Measurements from ENCODE around the gene KRTDAP. TPM values are rescaled to one million over a fixed set of nuclear protein-coding genes. Genes with fewer than 3 reads are reported as not detected.

KRTDAP gene
- total RNA-seq, 1 donor from 2014 or later = not detected

GRCh38 chr19:35509018-35509652 is 18.9 kb upstream of the KRTDAP start:
- H3K4me3 ChIP-seq (ENCODE audit: insufficient read depth, low read depth, low read length) = no peak overlapping the region
- DNase-seq (ENCODE audit: low read depth) (no peak), FAIRE-seq (no peak)
- TF ChIP-seq CTCF (IDR thresholded peaks at IDR 0.05; ENCODE audit: insufficient read depth, low read depth, low read length) = no peak
- TF ChIP-seq EZH2 (IDR thresholded peaks at IDR 0.05; ENCODE audit: insufficient read depth, low read length) = no peak
- H3K4me2 ChIP-seq (ENCODE audit: low read length) = no peak overlapping the region
- Mint-ChIP-seq H3K27ac (ENCODE audit: unreplicated experiment) (peak overlapping the region; percentile 82), H3K9me3 (ENCODE audit: unreplicated experiment) (no peaks in the 10 kb centered on the region), H3K36me3 (ENCODE audit: low read depth, unreplicated experiment) (peaks cover 9% of the 10 kb centered on the region), H3K27me3 (ENCODE audit: low read depth, unreplicated experiment) (peaks cover 11% of the 10 kb centered on the region), H3K4me3 (ENCODE audit: unreplicated experiment) (peak overlapping the region; percentile 89), H3K4me1 (ENCODE audit: low read depth, unreplicated experiment) (peaks cover 6% of the 10 kb centered on the region)
- no peak overlapping the region for H3K27ac ChIP-seq (ENCODE audit: low read depth, low read length)
- H2AFZ ChIP-seq (ENCODE audit: low read depth, low read length) = no peak overlapping the region
- no peaks in the 10 kb centered on the region for H4K20me1 ChIP-seq (ENCODE audit: insufficient read depth, low read length)
- peaks cover 62% of the 10 kb centered on the region for H3K27me3 ChIP-seq (ENCODE audit: insufficient read depth, low read length)
- H3K9ac ChIP-seq (ENCODE audit: low read length) = no peak overlapping the region
- H3K9me3 ChIP-seq (ENCODE audit: insufficient read depth, low read depth, low read length) = no peaks in the 10 kb centered on the region
- no peaks in the 10 kb centered on the region for H3K36me3 ChIP-seq (ENCODE audit: insufficient read depth, low read length)
- H3K79me2 ChIP-seq (ENCODE audit: insufficient read depth, low read length) = no peaks in the 10 kb centered on the region
- H3K4me1 ChIP-seq (ENCODE audit: insufficient read depth, low read length) = no peaks in the 10 kb centered on the region

- Histone ChIP-seq H3K79me2 (ENCODE audit: insufficient read depth, low read length) (no peaks in the 10 kb centered on the region), H3K9me3 (ENCODE audit: insufficient read depth, low read depth, low read length) (no peaks in the 10 kb centered on the region), H3K9ac (ENCODE audit: low read length) (no peak overlapping the region), H4K20me1 (ENCODE audit: insufficient read depth, low read length) (no peaks in the 10 kb centered on the region), H2AFZ (ENCODE audit: low read depth, low read length) (no peak overlapping the region), H3K36me3 (ENCODE audit: insufficient read depth, low read length) (no peaks in the 10 kb centered on the region), H3K27ac (ENCODE audit: low read depth, low read length) (no peak overlapping the region), H3K4me2 (ENCODE audit: low read length) (no peak overlapping the region), H3K4me1 (ENCODE audit: insufficient read depth, low read length) (no peaks in the 10 kb centered on the region), H3K27me3 (ENCODE audit: insufficient read depth, low read length) (peaks cover 58% of the 10 kb centered on the region), H3K4me3 (ENCODE audit: insufficient read depth, low read depth, low read length) (no peak overlapping the region)
- H3K9me3 Mint-ChIP-seq (ENCODE audit: unreplicated experiment) = no peaks in the 10 kb centered on the region
- TF ChIP-seq EZH2 (IDR thresholded peaks at IDR 0.05; ENCODE audit: insufficient read depth, low read length) (no peak), CTCF (IDR thresholded peaks at IDR 0.05; ENCODE audit: insufficient read depth, low read depth, low read length) (no peak)
- H3K4me1 Mint-ChIP-seq (ENCODE audit: low read depth, unreplicated experiment) = peaks cover 6% of the 10 kb centered on the region
- no peak for FAIRE-seq
- H3K27ac Mint-ChIP-seq (ENCODE audit: unreplicated experiment) = no peak overlapping the region
- no peak for DNase-seq (ENCODE audit: low read depth)
- peak overlapping the region; percentile 89 for H3K4me3 Mint-ChIP-seq (ENCODE audit: unreplicated experiment)
- peaks cover 10% of the 10 kb centered on the region for H3K36me3 Mint-ChIP-seq (ENCODE audit: low read depth, unreplicated experiment)
- H3K27me3 Mint-ChIP-seq (ENCODE audit: low read depth, unreplicated experiment) = peaks cover 10% of the 10 kb centered on the region
These were observed 17.9 kb upstream of the KRTDAP start for GRCh38 chr19:35508129-35508528.

- no peak overlapping the region for H3K9ac ChIP-seq (ENCODE audit: low read length)
- Mint-ChIP-seq H3K9me3 (ENCODE audit: unreplicated experiment) (no peaks in the 10 kb centered on the region), H3K27ac (ENCODE audit: unreplicated experiment) (no peak overlapping the region), H3K4me3 (ENCODE audit: unreplicated experiment) (peak overlapping the region; percentile 8), H3K27me3 (ENCODE audit: low read depth, unreplicated experiment) (peaks cover 8% of the 10 kb centered on the region), H3K36me3 (ENCODE audit: low read depth, unreplicated experiment) (peaks cover 12% of the 10 kb centered on the region), H3K4me1 (ENCODE audit: low read depth, unreplicated experiment) (peaks cover 6% of the 10 kb centered on the region)
- H3K36me3 ChIP-seq (ENCODE audit: insufficient read depth, low read length) = no peaks in the 10 kb centered on the region
- H3K79me2 ChIP-seq (ENCODE audit: insufficient read depth, low read length) = no peaks in the 10 kb centered on the region
- no peaks in the 10 kb centered on the region for H3K4me1 ChIP-seq (ENCODE audit: insufficient read depth, low read length)
- no peaks in the 10 kb centered on the region for H3K9me3 ChIP-seq (ENCODE audit: insufficient read depth, low read depth, low read length)
- H3K27ac ChIP-seq (ENCODE audit: low read depth, low read length) = no peak overlapping the region
- no peaks in the 10 kb centered on the region for H4K20me1 ChIP-seq (ENCODE audit: insufficient read depth, low read length)
- FAIRE-seq = no peak
- H2AFZ ChIP-seq (ENCODE audit: low read depth, low read length) = no peak overlapping the region
- TF ChIP-seq CTCF (IDR thresholded peaks at IDR 0.05; ENCODE audit: insufficient read depth, low read depth, low read length) (no peak), EZH2 (IDR thresholded peaks at IDR 0.05; ENCODE audit: insufficient read depth, low read length) (no peak)
- no peak overlapping the region for H3K4me3 ChIP-seq (ENCODE audit: insufficient read depth, low read depth, low read length)
- DNase-seq (ENCODE audit: low read depth) = no peak
- H3K27me3 ChIP-seq (ENCODE audit: insufficient read depth, low read length) = peaks cover 54% of the 10 kb centered on the region
- H3K4me2 ChIP-seq (ENCODE audit: low read length) = no peak overlapping the region
These were observed 17.3 kb upstream of the KRTDAP start for GRCh38 chr19:35507561-35507960.

Data from astrocyte (in vitro differentiated cells and primary cell).